ENCODE measurements around the gene NHLH2. TPM values are rescaled to one million over a fixed set of nuclear protein-coding genes. Genes with fewer than 3 reads are reported as not detected.

NHLH2 gene
- total RNA-seq, 1 experiment from 2014 or later = not detected

- no peaks in the 10 kb centered on the region for H3K79me2 ChIP-seq (ENCODE audit: insufficient read depth, low read length)
- BruUV-seq (replicated peaks) = no TSS peak
- intact Hi-C loops (cut with micrococcal nuclease) = no loop called here
- no peak overlapping the region for H2AFZ ChIP-seq (ENCODE audit: low read depth, low read length, poor library complexity, severe bottlenecking)
- no peaks in the 10 kb centered on the region for H4K20me1 ChIP-seq (ENCODE audit: insufficient read depth)
- H3K9ac ChIP-seq (ENCODE audit: low read length) = no peak overlapping the region
- H3K4me3 ChIP-seq (replicated peaks in 1 of 2; ENCODE audit: low read depth in 1 of 2, low read length in 2 of 2) = no peak overlapping the region
- no peaks in the 10 kb centered on the region; a peak in 1 of 4 replicates for H3K9me3 ChIP-seq (ENCODE audit: control insufficient read depth in 1 of 2, insufficient read depth in 1 of 2, low read depth in 1 of 2, low read length in 2 of 2)
- CTCF ChIA-PET = interaction anchor here (1.0 kb wide), 1 partner anchor 19 kb away, joined by 4 read pairs; no protein-coding TSS in a partner anchor
- RAD21 ChIA-PET (ENCODE audit: low non-redundant PET in 1 of 2, low total read pairs in 2 of 2, uncharacterized antibody in 2 of 2, unreplicated experiment in 2 of 2) = no interaction called here
- ATAC-seq (no peak), DNase-seq (ENCODE audit: low read depth, low spot score) (no peak)
- H3K4me2 ChIP-seq (ENCODE audit: low read length) = no peak overlapping the region
- peaks cover 9 to 15% of the 10 kb centered on the region in 2 experiments; a peak in 3 of 4 replicates for H3K4me1 ChIP-seq (ENCODE audit: control insufficient read depth in 1 of 2, insufficient read depth in 2 of 2, low read length in 2 of 2)
- TF ChIP-seq ATF3 (IDR thresholded peaks at IDR 0.05) (no peak), ZNF274 (IDR thresholded peaks at IDR 0.05; ENCODE audit: low read depth, low read length) (no peak), FOSL1 (IDR thresholded peaks at IDR 0.05; ENCODE audit: low read depth) (no peak), EZH2phosphoT487 (IDR thresholded peaks at IDR 0.05; ENCODE audit: borderline replicate concordance) (no peak), POLR2AphosphoS5 (IDR thresholded peaks at IDR 0.05; ENCODE audit: low read depth, low read length) (no peak), POLR2A (IDR thresholded peaks at IDR 0.05; ENCODE audit: borderline replicate concordance, extremely low read depth, insufficient read depth, insufficient read length) (no peak), RAD21 (IDR thresholded peaks at IDR 0.05; ENCODE audit: low read depth) (no peak), MAX (IDR thresholded peaks at IDR 0.05) (no peak), EGR1 (IDR thresholded peaks at IDR 0.05; ENCODE audit: low read depth) (no peak), EZH2 (IDR thresholded peaks at IDR 0.05) (no peak)
- no peak overlapping the region for H3K27ac ChIP-seq (ENCODE audit: low read depth, low read length)
- no peaks in the 10 kb centered on the region for H3K27me3 ChIP-seq (ENCODE audit: insufficient read depth, low read length)
- H3K9me2 ChIP-seq (ENCODE audit: insufficient read depth) = no peaks in the 10 kb centered on the region
- H3K36me3 ChIP-seq (ENCODE audit: control insufficient read depth in 1 of 2, insufficient read depth in 2 of 2, low read length in 2 of 2) = no peaks in the 10 kb centered on the region
- POLR2A ChIA-PET = no interaction called here
These were observed 14.3 kb downstream of the NHLH2 start for GRCh38 chr1:115826628-115827027.

- Histone ChIP-seq H3K9me2 (ENCODE audit: insufficient read depth) (no peaks in the 10 kb centered on the region), H3K4me1 (ENCODE audit: control insufficient read depth in 1 of 2, insufficient read depth in 2 of 2, low read length in 2 of 2) (no peaks in the 10 kb centered on the region), H4K20me1 (ENCODE audit: insufficient read depth) (no peaks in the 10 kb centered on the region), H3K9me3 (ENCODE audit: control insufficient read depth in 1 of 2, insufficient read depth in 1 of 2, low read depth in 1 of 2, low read length in 2 of 2) (no peaks in the 10 kb centered on the region; a peak in 1 of 4 replicates), H3K79me2 (ENCODE audit: insufficient read depth, low read length) (no peaks in the 10 kb centered on the region), H3K4me2 (ENCODE audit: low read length) (no peak overlapping the region), H3K36me3 (ENCODE audit: control insufficient read depth in 1 of 2, insufficient read depth in 2 of 2, low read length in 2 of 2) (no peaks in the 10 kb centered on the region), H2AFZ (ENCODE audit: low read depth, low read length, poor library complexity, severe bottlenecking) (no peak overlapping the region), H3K9ac (ENCODE audit: low read length) (no peak overlapping the region), H3K4me3 (replicated peaks in 1 of 2; ENCODE audit: low read depth in 1 of 2, low read length in 2 of 2) (no peak overlapping the region), H3K27me3 (ENCODE audit: insufficient read depth, low read length) (no peaks in the 10 kb centered on the region), H3K27ac (ENCODE audit: low read depth, low read length) (no peak overlapping the region)
- no peak for ATAC-seq
- POLR2A ChIA-PET = no interaction called here
- no peak for DNase-seq (ENCODE audit: low read depth, low spot score)
- CTCF ChIA-PET = interaction anchor here (1.0 kb wide), 1 partner anchor 15 kb away, joined by 4 read pairs; no protein-coding TSS in a partner anchor
- RAD21 ChIA-PET (ENCODE audit: low non-redundant PET in 1 of 2, low total read pairs in 2 of 2, uncharacterized antibody in 2 of 2, unreplicated experiment in 2 of 2) = no interaction called here
- intact Hi-C loops (cut with micrococcal nuclease) = no loop called here
- no TSS peak for BruUV-seq (replicated peaks)
- TF ChIP-seq REST (IDR thresholded peaks at IDR 0.05; ENCODE audit: low read depth) (no peak), POLR2A (IDR thresholded peaks at IDR 0.05; ENCODE audit: borderline replicate concordance, extremely low read depth, insufficient read depth, insufficient read length) (no peak), ELF1 (IDR thresholded peaks at IDR 0.05; ENCODE audit: borderline replicate concordance, low read depth) (no peak), SP1 (IDR thresholded peaks at IDR 0.05; ENCODE audit: low read depth) (no peak), CTCF (IDR thresholded peaks at IDR 0.05 in 2 of 3, conservative IDR thresholded peaks at IDR 0.05 in 1 of 3; ENCODE audit: borderline replicate concordance in 1 of 3, insufficient read depth in 1 of 3, low read depth in 2 of 3, low read length in 2 of 3) (no peak), RAD21 (IDR thresholded peaks at IDR 0.05; ENCODE audit: low read depth) (no peak)
These were observed 18.8 kb downstream of the NHLH2 start for GRCh38 chr1:115822117-115822516.

Data from HCT116 (cell line).